WTC11 (cell line): ENCODE measurements around the gene IQCE. TPM values are rescaled to one million over a fixed set of nuclear protein-coding genes. Genes with fewer than 3 reads are reported as not detected.

ENCODE experiments used
- ATAC-seq: fragments of 200-7000 bp; cut with Tn5 transposase; 2 replicates; pipeline ENCODE4 v1.10.0; 2021; ENCODE audit warnings: mild to moderate bottlenecking, moderate library complexity
- CTCF ChIA-PET: fragments of 300-600 bp; sonication (Branson Sonifier 250); formaldehyde crosslinking; loops from one replicate; lab custom pipeline; 2021; ENCODE audit warnings: antibody characterized with exemption; lab: Charles Lee
- POLR2A ChIA-PET: fragments of 350-600 bp; sonication (Branson Sonifier 250); formaldehyde crosslinking; loops from one replicate; lab custom pipeline; 2021; ENCODE audit warnings: antibody characterized with exemption; lab: Charles Lee
- DNase-seq: peaks from one replicate; pipeline ENCODE4 v3.0.0; 2021; ENCODE audit warnings: low spot score
- H3K27ac Mint-ChIP-seq: 2 replicates; pipeline ENCODE4 v1.8.0; 2021; ENCODE audit warnings: mixed read lengths
- H3K27me3 Mint-ChIP-seq: 2 replicates; pipeline ENCODE4 v1.8.0; 2021; ENCODE audit warnings: low read depth, mild to moderate bottlenecking, moderate library complexity, mixed read lengths
- H3K36me3 Mint-ChIP-seq: 2 replicates; pipeline ENCODE4 v1.8.0; 2021; ENCODE audit warnings: mixed read lengths
- H3K4me1 Mint-ChIP-seq: 2 replicates; pipeline ENCODE4 v1.8.0; 2022; ENCODE audit warnings: mixed read lengths
- H3K4me3 Mint-ChIP-seq: 2 replicates; pipeline ENCODE4 v1.8.0; 2021; ENCODE audit warnings: mild to moderate bottlenecking, moderate library complexity, mixed read lengths
- H3K9me3 Mint-ChIP-seq: 2 replicates; pipeline ENCODE4 v1.8.0; 2021; ENCODE audit warnings: mixed read lengths
- CREM ChIP-seq: sonication (generic); formaldehyde crosslinking; IDR thresholded peaks from 2 replicates; pipeline ENCODE4 v1.8.1; 2022; ENCODE audit warnings: mild to moderate bottlenecking, missing genetic modification reagents, moderate library complexity
- FOXJ3 ChIP-seq: sonication (generic); formaldehyde crosslinking; IDR thresholded peaks from 2 replicates; pipeline ENCODE4 v1.9.0; 2021; ENCODE audit warnings: missing genetic modification reagents, mild to moderate bottlenecking, borderline replicate concordance
- GABPB1 ChIP-seq: sonication (generic); formaldehyde crosslinking; IDR thresholded peaks from 2 replicates; pipeline ENCODE4 v1.8.1; 2023; ENCODE audit warnings: mild to moderate bottlenecking, missing genetic modification reagents
- GRHL2 ChIP-seq: fragments of 250-450 bp; sonication (Bioruptor Pico); IDR thresholded peaks from 2 replicates; pipeline ENCODE4 v1.8.0; 2022; ENCODE audit warnings: mild to moderate bottlenecking, moderate library complexity; ENCODE audit not compliant: insufficient replicate concordance, severe bottlenecking
- JUN ChIP-seq: sonication (generic); formaldehyde crosslinking; IDR thresholded peaks from 2 replicates; pipeline ENCODE4 v1.8.0; 2023; ENCODE audit warnings: mild to moderate bottlenecking, missing genetic modification reagents
- MYBL2 ChIP-seq: sonication (generic); formaldehyde crosslinking; IDR thresholded peaks from 2 replicates; pipeline ENCODE4 v1.8.1; 2023; ENCODE audit warnings: mild to moderate bottlenecking, moderate library complexity, missing genetic modification reagents
- NFE2L1 ChIP-seq: sonication (generic); formaldehyde crosslinking; IDR thresholded peaks from 2 replicates; pipeline ENCODE4 v1.8.1; 2023; ENCODE audit warnings: missing genetic modification reagents
- SMAD3 ChIP-seq: sonication (generic); formaldehyde crosslinking; IDR thresholded peaks from 2 replicates; pipeline ENCODE4 v1.8.0; 2022; ENCODE audit warnings: missing genetic modification reagents, mild to moderate bottlenecking, borderline replicate concordance
- TEAD4 ChIP-seq: sonication (generic); formaldehyde crosslinking; IDR thresholded peaks from 2 replicates; pipeline ENCODE4 v1.8.0; 2022; ENCODE audit warnings: mild to moderate bottlenecking, missing genetic modification reagents
- TP53 ChIP-seq: sonication (generic); formaldehyde crosslinking; IDR thresholded peaks from 2 replicates; pipeline ENCODE4 v1.8.1; 2023; ENCODE audit warnings: mild to moderate bottlenecking, missing genetic modification reagents
- ZNF121 ChIP-seq: sonication (generic); formaldehyde crosslinking; IDR thresholded peaks from 2 replicates; pipeline ENCODE4 v1.8.0; 2023; ENCODE audit warnings: missing genetic modification reagents
- ZNF232 ChIP-seq: sonication (generic); formaldehyde crosslinking; IDR thresholded peaks from 2 replicates; pipeline ENCODE4 v1.8.0; 2022; ENCODE audit warnings: mild to moderate bottlenecking, missing genetic modification reagents
- ZNF317 ChIP-seq: sonication (generic); formaldehyde crosslinking; IDR thresholded peaks from 2 replicates; pipeline ENCODE4 v1.8.1; 2023; ENCODE audit warnings: low read depth, mild to moderate bottlenecking, moderate library complexity, missing genetic modification reagents, borderline replicate concordance
- ZNF416 ChIP-seq: fragments of 250-450 bp; sonication (Bioruptor Pico); IDR thresholded peaks from 2 replicates; pipeline ENCODE4 v1.9.0; 2021; ENCODE audit warnings: mild to moderate bottlenecking, inconsistent platforms
- total RNA-seq: library from RNA; stranded (reverse); gene quantifications from 3 replicates; pipeline ENCODE4 v1.2.3, GENCODE V29; 2021
- TF ChIP-seq, protein P1 (sequence below): sonication (generic); formaldehyde crosslinking; IDR thresholded peaks from 2 replicates; pipeline ENCODE4 v1.8.0; 2022; ENCODE audit warnings: mild to moderate bottlenecking, missing genetic modification reagents
- TF ChIP-seq, protein P2 (sequence below): sonication (generic); formaldehyde crosslinking; IDR thresholded peaks from 2 replicates; pipeline ENCODE4 v1.8.0; 2022; ENCODE audit warnings: mild to moderate bottlenecking, missing genetic modification reagents
- TF ChIP-seq, protein P3 (sequence below): sonication (generic); formaldehyde crosslinking; IDR thresholded peaks from 2 replicates; pipeline ENCODE4 v1.8.0; 2023; ENCODE audit warnings: mild to moderate bottlenecking, missing genetic modification reagents
- TF ChIP-seq, protein P4 (sequence below): sonication (generic); formaldehyde crosslinking; IDR thresholded peaks from 2 replicates; pipeline ENCODE4 v1.8.1; 2023; ENCODE audit warnings: mild to moderate bottlenecking, missing genetic modification reagents, moderate library complexity
- TF ChIP-seq, protein P5 (sequence below): sonication (generic); formaldehyde crosslinking; IDR thresholded peaks from 2 replicates; pipeline ENCODE4 v1.8.0; 2022; ENCODE audit warnings: mild to moderate bottlenecking, missing genetic modification reagents
- TF ChIP-seq, protein P6 (sequence below): sonication (generic); formaldehyde crosslinking; IDR thresholded peaks from 2 replicates; pipeline ENCODE4 v1.8.0; 2022; ENCODE audit warnings: missing genetic modification reagents

The IQCE gene
- total RNA-seq, 1 experiment from 2014 or later, result 4.4 TPM

DNA sequence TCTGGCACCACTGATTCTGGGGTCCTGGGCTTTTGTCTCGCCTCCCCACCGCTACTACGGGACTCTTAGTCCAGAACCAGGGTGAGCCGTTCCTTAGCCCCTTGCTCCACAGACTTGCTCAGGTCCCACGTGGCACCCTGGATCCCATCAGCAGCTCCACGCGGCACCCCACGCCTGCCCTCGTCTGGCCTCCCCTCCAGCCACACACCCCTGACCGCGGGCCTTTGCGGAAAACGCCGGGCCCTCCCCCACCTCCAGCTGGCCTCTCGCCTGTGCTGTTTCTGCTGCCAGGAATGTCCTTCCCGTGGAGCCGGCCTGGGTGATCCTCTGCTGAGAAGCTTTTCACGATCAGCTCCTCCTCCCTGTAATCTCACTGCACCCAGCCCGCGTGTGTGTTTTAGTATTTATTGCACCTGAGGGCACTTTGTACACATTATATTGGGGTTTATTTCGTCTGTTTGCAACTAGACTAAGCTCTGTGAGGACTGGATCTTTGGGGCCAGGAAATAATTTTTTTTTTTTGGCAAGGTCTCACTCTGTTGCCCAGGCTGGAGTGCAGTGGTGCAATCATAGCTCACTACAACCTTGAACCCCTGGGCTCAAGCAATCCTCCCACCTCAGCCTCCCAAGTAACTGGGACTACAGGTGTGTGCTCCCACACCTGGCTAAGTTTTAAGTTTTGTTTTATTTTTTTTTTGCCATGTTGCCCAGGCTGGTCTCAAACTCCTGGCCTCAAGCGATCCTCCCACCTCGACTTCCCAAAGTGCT lies 62.5 kb downstream of the IQCE start:
- Mint-ChIP-seq H3K27ac (peak overlapping the region; percentile 89; the same call in 1 of the 2 replicates), H3K36me3 (no peaks in the 10 kb centered on the region), H3K27me3 (no peaks in the 10 kb centered on the region; the same call in 1 of the 2 replicates), H3K4me1 (peaks cover 35% of the 10 kb centered on the region), H3K4me3 (no peak overlapping the region), H3K9me3 (no peaks in the 10 kb centered on the region)
- TF ChIP-seq ZNF121 (CRISPR knock-in tag), result peak; percentile 32; the same call in 1 of the 2 replicates
- no peak for TF ChIP-seq ZNF232 (CRISPR knock-in tag)
- TF ChIP-seq GABPB1 (CRISPR knock-in tag), result no peak; the same call in 1 of the 2 replicates
- TF ChIP-seq, protein P1, sequence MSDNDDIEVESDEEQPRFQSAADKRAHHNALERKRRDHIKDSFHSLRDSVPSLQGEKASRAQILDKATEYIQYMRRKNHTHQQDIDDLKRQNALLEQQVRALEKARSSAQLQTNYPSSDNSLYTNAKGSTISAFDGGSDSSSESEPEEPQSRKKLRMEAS (CRISPR knock-in tag), result peak; percentile 69; the same call in 1 of the 2 replicates
- TF ChIP-seq, protein P2, sequence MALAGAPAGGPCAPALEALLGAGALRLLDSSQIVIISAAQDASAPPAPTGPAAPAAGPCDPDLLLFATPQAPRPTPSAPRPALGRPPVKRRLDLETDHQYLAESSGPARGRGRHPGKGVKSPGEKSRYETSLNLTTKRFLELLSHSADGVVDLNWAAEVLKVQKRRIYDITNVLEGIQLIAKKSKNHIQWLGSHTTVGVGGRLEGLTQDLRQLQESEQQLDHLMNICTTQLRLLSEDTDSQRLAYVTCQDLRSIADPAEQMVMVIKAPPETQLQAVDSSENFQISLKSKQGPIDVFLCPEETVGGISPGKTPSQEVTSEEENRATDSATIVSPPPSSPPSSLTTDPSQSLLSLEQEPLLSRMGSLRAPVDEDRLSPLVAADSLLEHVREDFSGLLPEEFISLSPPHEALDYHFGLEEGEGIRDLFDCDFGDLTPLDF, result no peak
- TF ChIP-seq, protein P3, sequence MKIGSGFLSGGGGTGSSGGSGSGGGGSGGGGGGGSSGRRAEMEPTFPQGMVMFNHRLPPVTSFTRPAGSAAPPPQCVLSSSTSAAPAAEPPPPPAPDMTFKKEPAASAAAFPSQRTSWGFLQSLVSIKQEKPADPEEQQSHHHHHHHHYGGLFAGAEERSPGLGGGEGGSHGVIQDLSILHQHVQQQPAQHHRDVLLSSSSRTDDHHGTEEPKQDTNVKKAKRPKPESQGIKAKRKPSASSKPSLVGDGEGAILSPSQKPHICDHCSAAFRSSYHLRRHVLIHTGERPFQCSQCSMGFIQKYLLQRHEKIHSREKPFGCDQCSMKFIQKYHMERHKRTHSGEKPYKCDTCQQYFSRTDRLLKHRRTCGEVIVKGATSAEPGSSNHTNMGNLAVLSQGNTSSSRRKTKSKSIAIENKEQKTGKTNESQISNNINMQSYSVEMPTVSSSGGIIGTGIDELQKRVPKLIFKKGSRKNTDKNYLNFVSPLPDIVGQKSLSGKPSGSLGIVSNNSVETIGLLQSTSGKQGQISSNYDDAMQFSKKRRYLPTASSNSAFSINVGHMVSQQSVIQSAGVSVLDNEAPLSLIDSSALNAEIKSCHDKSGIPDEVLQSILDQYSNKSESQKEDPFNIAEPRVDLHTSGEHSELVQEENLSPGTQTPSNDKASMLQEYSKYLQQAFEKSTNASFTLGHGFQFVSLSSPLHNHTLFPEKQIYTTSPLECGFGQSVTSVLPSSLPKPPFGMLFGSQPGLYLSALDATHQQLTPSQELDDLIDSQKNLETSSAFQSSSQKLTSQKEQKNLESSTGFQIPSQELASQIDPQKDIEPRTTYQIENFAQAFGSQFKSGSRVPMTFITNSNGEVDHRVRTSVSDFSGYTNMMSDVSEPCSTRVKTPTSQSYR, result peak; percentile 29; the same call in 1 of the 2 replicates
- no peak for TF ChIP-seq ZNF416 (CRISPR knock-in tag)
- ChIA-PET POLR2A (interaction anchor here (1.0 to 1.9 kb wide), 4 partner anchors 8 to 24 kb away, joined by 5 to 11 read pairs (median 9); partner anchors contain the start of gene TTYH3), CTCF (interaction anchor here (0.9 to 4.6 kb wide), 15 partner anchors 9 to 170 kb away, joined by 3 to 27 read pairs (median 5); partner anchors contain the start of gene BRAT1)
- DNase-seq (peak; percentile 62), ATAC-seq (peak; percentile 34)

DNA sequence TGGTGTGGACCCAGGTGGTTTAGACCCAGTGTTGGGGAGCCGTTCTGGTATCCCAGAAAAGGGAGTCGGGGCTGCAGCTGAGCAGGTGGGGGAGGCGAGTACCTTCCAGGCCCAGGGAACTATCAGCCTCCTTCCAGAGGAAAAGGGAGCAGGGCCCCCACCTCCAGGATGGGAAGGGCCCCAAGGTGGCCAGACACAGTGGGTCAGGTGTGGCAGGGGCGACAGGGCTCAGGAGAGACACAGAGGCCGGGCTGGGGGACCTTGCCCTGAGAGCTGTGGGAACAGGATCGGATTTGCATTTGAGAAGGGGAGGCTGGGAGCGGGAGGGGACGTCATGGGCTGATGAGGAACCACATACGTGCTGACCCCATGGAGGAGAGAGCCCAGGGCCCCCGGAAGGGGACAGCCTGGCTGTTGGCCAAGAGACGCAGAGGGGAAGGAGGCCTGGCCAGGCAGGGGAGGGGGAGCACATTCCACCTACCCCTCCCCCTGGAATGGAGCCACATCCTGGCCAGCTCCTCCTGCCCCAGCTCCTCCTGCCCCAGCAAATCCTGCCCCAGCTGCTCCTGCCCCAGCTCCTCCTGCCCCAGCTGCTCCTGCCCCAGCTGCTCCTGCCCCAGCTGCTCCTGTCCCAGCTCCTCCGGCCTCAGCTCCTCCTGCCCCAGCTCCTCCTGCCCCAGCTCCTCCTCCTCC lies 63.3 kb downstream of the IQCE start:
- Mint-ChIP-seq H3K4me3 (no peak overlapping the region), H3K36me3 (no peaks in the 10 kb centered on the region), H3K9me3 (no peaks in the 10 kb centered on the region), H3K27me3 (no peaks in the 10 kb centered on the region; the same call in 1 of the 2 replicates), H3K27ac (peak overlapping the region; percentile 89; the same call in 1 of the 2 replicates), H3K4me1 (peaks cover 29% of the 10 kb centered on the region)
- peak; percentile 73 for ATAC-seq
- POLR2A ChIA-PET, result interaction anchor here (0.6 to 1.9 kb wide), 5 partner anchors 9 to 97 kb away, joined by 3 to 11 read pairs (median 5); partner anchors contain the start of gene TTYH3
- CTCF ChIA-PET, result interaction anchor here (0.6 to 4.6 kb wide), 16 partner anchors 9 to 189 kb away, joined by 3 to 27 read pairs (median 6); partner anchors contain the start of genes BRAT1 and TTYH3
- peak; percentile 75 for DNase-seq
- TF ChIP-seq SMAD3 (CRISPR knock-in tag) (no peak), JUN (no peak), GRHL2 (CRISPR knock-in tag) (no peak), NFE2L1 (CRISPR knock-in tag) (no peak), ZNF317 (no peak), CREM (CRISPR knock-in tag) (no peak), ZNF121 (CRISPR knock-in tag) (peak; percentile 43; the same call in 1 of the 2 replicates), TEAD4 (no peak), FOXJ3 (CRISPR knock-in tag) (no peak), TP53 (no peak), MYBL2 (CRISPR knock-in tag) (0 out of 2 replicates have a peak, but pooled peaks have one; percentile 33)
- TF ChIP-seq, protein P4, sequence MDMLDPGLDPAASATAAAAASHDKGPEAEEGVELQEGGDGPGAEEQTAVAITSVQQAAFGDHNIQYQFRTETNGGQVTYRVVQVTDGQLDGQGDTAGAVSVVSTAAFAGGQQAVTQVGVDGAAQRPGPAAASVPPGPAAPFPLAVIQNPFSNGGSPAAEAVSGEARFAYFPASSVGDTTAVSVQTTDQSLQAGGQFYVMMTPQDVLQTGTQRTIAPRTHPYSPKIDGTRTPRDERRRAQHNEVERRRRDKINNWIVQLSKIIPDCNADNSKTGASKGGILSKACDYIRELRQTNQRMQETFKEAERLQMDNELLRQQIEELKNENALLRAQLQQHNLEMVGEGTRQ (CRISPR knock-in tag), result no peak
- TF ChIP-seq, protein P5, sequence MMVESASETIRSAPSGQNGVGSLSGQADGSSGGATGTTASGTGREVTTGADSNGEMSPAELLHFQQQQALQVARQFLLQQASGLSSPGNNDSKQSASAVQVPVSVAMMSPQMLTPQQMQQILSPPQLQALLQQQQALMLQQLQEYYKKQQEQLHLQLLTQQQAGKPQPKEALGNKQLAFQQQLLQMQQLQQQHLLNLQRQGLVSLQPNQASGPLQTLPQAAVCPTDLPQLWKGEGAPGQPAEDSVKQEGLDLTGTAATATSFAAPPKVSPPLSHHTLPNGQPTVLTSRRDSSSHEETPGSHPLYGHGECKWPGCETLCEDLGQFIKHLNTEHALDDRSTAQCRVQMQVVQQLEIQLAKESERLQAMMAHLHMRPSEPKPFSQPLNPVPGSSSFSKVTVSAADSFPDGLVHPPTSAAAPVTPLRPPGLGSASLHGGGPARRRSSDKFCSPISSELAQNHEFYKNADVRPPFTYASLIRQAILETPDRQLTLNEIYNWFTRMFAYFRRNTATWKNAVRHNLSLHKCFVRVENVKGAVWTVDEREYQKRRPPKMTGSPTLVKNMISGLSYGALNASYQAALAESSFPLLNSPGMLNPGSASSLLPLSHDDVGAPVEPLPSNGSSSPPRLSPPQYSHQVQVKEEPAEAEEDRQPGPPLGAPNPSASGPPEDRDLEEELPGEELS (CRISPR knock-in tag), result no peak
- TF ChIP-seq, protein P6, sequence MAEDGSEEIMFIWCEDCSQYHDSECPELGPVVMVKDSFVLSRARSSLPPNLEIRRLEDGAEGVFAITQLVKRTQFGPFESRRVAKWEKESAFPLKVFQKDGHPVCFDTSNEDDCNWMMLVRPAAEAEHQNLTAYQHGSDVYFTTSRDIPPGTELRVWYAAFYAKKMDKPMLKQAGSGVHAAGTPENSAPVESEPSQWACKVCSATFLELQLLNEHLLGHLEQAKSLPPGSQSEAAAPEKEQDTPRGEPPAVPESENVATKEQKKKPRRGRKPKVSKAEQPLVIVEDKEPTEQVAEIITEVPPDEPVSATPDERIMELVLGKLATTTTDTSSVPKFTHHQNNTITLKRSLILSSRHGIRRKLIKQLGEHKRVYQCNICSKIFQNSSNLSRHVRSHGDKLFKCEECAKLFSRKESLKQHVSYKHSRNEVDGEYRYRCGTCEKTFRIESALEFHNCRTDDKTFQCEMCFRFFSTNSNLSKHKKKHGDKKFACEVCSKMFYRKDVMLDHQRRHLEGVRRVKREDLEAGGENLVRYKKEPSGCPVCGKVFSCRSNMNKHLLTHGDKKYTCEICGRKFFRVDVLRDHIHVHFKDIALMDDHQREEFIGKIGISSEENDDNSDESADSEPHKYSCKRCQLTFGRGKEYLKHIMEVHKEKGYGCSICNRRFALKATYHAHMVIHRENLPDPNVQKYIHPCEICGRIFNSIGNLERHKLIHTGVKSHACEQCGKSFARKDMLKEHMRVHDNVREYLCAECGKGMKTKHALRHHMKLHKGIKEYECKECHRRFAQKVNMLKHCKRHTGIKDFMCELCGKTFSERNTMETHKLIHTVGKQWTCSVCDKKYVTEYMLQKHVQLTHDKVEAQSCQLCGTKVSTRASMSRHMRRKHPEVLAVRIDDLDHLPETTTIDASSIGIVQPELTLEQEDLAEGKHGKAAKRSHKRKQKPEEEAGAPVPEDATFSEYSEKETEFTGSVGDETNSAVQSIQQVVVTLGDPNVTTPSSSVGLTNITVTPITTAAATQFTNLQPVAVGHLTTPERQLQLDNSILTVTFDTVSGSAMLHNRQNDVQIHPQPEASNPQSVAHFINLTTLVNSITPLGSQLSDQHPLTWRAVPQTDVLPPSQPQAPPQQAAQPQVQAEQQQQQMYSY (CRISPR knock-in tag), result no peak
